Right atrium auricular region (tissue), 2 donors: Measurements from ENCODE around the gene RAET1E. TPM values are rescaled to one million over a fixed set of nuclear protein-coding genes. Genes with fewer than 3 reads are reported as not detected.

ENCODE experiments used
- DNase-seq: peaks from one replicate; pipeline ENCODE4 v3.0.0-alpha.2; 2019; ENCODE audit warnings: low spot score
- H3K27ac ChIP-seq, 2 donors: fragments of 200-600 bp; sonication (generic); 1 replicate in 1 of 2; 2 replicates in 1 of 2; pipeline ENCODE4 v1.5.1; 2016 to 2019
- H3K27me3 ChIP-seq, 2 donors: fragments of 200-600 bp; sonication (generic); one replicate each; pipeline versions ENCODE4 v1.5.1 to v1.6.0; 2017 to 2019
- H3K36me3 ChIP-seq: fragments of 200-600 bp; sonication (generic); one replicate; pipeline ENCODE4 v1.5.1; 2016
- H3K4me1 ChIP-seq, 2 donors: fragments of 200-600 bp; sonication (generic); one replicate each; pipeline versions ENCODE4 v1.5.1 to v1.6.0; 2017 to 2019
- H3K4me3 ChIP-seq, 2 donors: fragments of 200-600 bp; sonication (generic); 1 replicate in 1 of 2; 2 replicates in 1 of 2; pipeline ENCODE4 v1.5.1; 2017 to 2019; ENCODE audit warnings: mild to moderate bottlenecking in 1 of 2, moderate library complexity in 1 of 2
- H3K9me3 ChIP-seq, 2 donors: fragments of 200-600 bp; sonication (generic); one replicate each; pipeline ENCODE4 v1.5.1; 2019
- CTCF ChIP-seq, 2 donors: fragments of 200-600 bp; sonication (generic); IDR thresholded peaks; one replicate each; pipeline ENCODE4 v1.5.1; 2019; ENCODE audit warnings: antibody characterized with exemption in 2 of 2
- total RNA-seq, 2 donors: library from RNA; depleted of rRNA; stranded (reverse); fragments of >200 nt; gene quantifications; one replicate each; pipeline ENCODE4 v1.1.0, GENCODE V29; 2016

Gene RAET1E
- total RNA-seq, 2 donors from 2014 or later: 0.52 to 4.3 TPM

- TF ChIP-seq CTCF (IDR thresholded peaks at IDR 0.05): no peak
- no peak overlapping the region for H3K27ac ChIP-seq
- no peaks in the 10 kb centered on the region for H3K27me3 ChIP-seq
- H3K36me3 ChIP-seq: no peaks in the 10 kb centered on the region
- no peaks in the 10 kb centered on the region for H3K9me3 ChIP-seq
- H3K4me3 ChIP-seq: no peak overlapping the region
- DNase-seq: no peak
- peaks cover 0 to 14% of the 10 kb centered on the region in 2 donors for H3K4me1 ChIP-seq
Observed at GRCh38 chr6:149860513-149860833, 37.4 kb downstream of the RAET1E start.

GRCh38 chr6:149859938-149860337 is 38.0 kb downstream of the RAET1E start:
- no peak for TF ChIP-seq CTCF (IDR thresholded peaks at IDR 0.05)
- H3K27ac ChIP-seq: no peak overlapping the region
- no peaks in the 10 kb centered on the region for H3K36me3 ChIP-seq
- H3K9me3 ChIP-seq: no peaks in the 10 kb centered on the region
- H3K27me3 ChIP-seq: no peaks in the 10 kb centered on the region
- H3K4me1 ChIP-seq: peaks cover 0 to 12% of the 10 kb centered on the region in 2 donors
- H3K4me3 ChIP-seq: no peak overlapping the region
- DNase-seq: no peak

GRCh38 chr6:149859368-149859767 is 38.5 kb downstream of the RAET1E start:
- Histone ChIP-seq H3K9me3 (no peaks in the 10 kb centered on the region), H3K4me1 (peaks cover 0 to 7% of the 10 kb centered on the region in 2 donors), H3K27me3 (no peaks in the 10 kb centered on the region), H3K27ac (no peak overlapping the region), H3K4me3 (no peak overlapping the region), H3K36me3 (no peaks in the 10 kb centered on the region)
- no peak for DNase-seq
- TF ChIP-seq CTCF (IDR thresholded peaks at IDR 0.05): no peak

- DNase-seq: no peak
- Histone ChIP-seq H3K27ac (no peak overlapping the region), H3K9me3 (no peaks in the 10 kb centered on the region), H3K4me3 (no peak overlapping the region), H3K27me3 (no peaks in the 10 kb centered on the region), H3K36me3 (no peaks in the 10 kb centered on the region), H3K4me1 (peaks cover 0 to 1% of the 10 kb centered on the region in 2 donors)
- TF ChIP-seq CTCF (IDR thresholded peaks at IDR 0.05): no peak
Observed at GRCh38 chr6:149857541-149857940, 40.4 kb downstream of the RAET1E start.

- H3K27ac ChIP-seq: no peak overlapping the region
- H3K4me1 ChIP-seq: peaks cover 0 to 8% of the 10 kb centered on the region in 2 donors
- H3K27me3 ChIP-seq: no peaks in the 10 kb centered on the region
- H3K4me3 ChIP-seq: no peak overlapping the region
- H3K9me3 ChIP-seq: no peaks in the 10 kb centered on the region
- DNase-seq: no peak
- no peaks in the 10 kb centered on the region for H3K36me3 ChIP-seq
- no peak for TF ChIP-seq CTCF (IDR thresholded peaks at IDR 0.05)
Observed at GRCh38 chr6:149856256-149856994, 41.5 kb downstream of the RAET1E start.

GRCh38 chr6:149855741-149856140 is 42.2 kb downstream of the RAET1E start:
- H3K27ac ChIP-seq: no peak overlapping the region
- no peaks in the 10 kb centered on the region for H3K27me3 ChIP-seq
- no peak overlapping the region for H3K4me3 ChIP-seq
- no peak for DNase-seq
- no peak for TF ChIP-seq CTCF (IDR thresholded peaks at IDR 0.05)
- H3K36me3 ChIP-seq: no peaks in the 10 kb centered on the region
- no peaks in the 10 kb centered on the region for H3K9me3 ChIP-seq
- H3K4me1 ChIP-seq: peaks cover 0 to 8% of the 10 kb centered on the region in 2 donors
